Stimulated activated CD4-positive, alpha-beta T cell treated with anti-CD3 and anti-CD28 coated beads, Interleukin-4, amount 100 ng/mL, for 1 hour (primary cell): ENCODE measurements around the gene YIF1B.

ENCODE experiments used
- DNase-seq: peaks from one replicate; pipeline ENCODE4 v3.0.0-alpha.2; 2020

Gene YIF1B

GRCh38 chr19:38304352-38304865, 11.3 kb downstream of the YIF1B start:
- DNase-seq = no peak

- DNase-seq = no peak
Observed at GRCh38 chr19:38303517-38304351, 12.0 kb downstream of the YIF1B start, which contains the start of gene C19orf33. Gene C19orf33, plus strand, starts transcription at chr19:38304251. Its CDS starts 11 bp downstream, at chr19:38304262.

GRCh38 chr19:38298821-38299680, 16.7 kb downstream of the YIF1B start:
- no peak for DNase-seq

- no peak for DNase-seq
Observed at GRCh38 chr19:38294090-38294489, 21.7 kb downstream of the YIF1B start.

- no peak for DNase-seq
Observed at GRCh38 chr19:38293281-38293680, 22.5 kb downstream of the YIF1B start.

GRCh38 chr19:38291855-38292254, 23.9 kb downstream of the YIF1B start:
- DNase-seq = no peak

GRCh38 chr19:38290631-38291147, 25.1 kb downstream of the YIF1B start:
- DNase-seq = no peak

- no peak for DNase-seq
Observed at GRCh38 chr19:38289955-38290354, 25.8 kb downstream of the YIF1B start.

GRCh38 chr19:38288123-38288855, 27.5 kb downstream of the YIF1B start:
- no peak for DNase-seq

GRCh38 chr19:38287604-38288003, 28.1 kb downstream of the YIF1B start:
- no peak for DNase-seq

GRCh38 chr19:38285567-38285966, 30.2 kb downstream of the YIF1B start:
- no peak for DNase-seq

- no peak for DNase-seq
Observed at GRCh38 chr19:38284422-38284821, 31.3 kb downstream of the YIF1B start.

GRCh38 chr19:38283271-38283670, 32.5 kb downstream of the YIF1B start:
- no peak for DNase-seq

- no peak for DNase-seq
Observed at GRCh38 chr19:38281811-38282566, 33.8 kb downstream of the YIF1B start.

- DNase-seq = no peak
Observed at GRCh38 chr19:38280030-38280921, 35.5 kb downstream of the YIF1B start.

- DNase-seq = no peak
Observed at GRCh38 chr19:38278751-38279150, 37.0 kb downstream of the YIF1B start.

- DNase-seq = no peak
Observed at GRCh38 chr19:38277969-38278680, 37.6 kb downstream of the YIF1B start.

- no peak for DNase-seq
Observed at GRCh38 chr19:38277549-38277948, 38.2 kb downstream of the YIF1B start.

- DNase-seq = no peak
Observed at GRCh38 chr19:38276942-38277517, 38.7 kb downstream of the YIF1B start.

- no peak for DNase-seq
Observed at GRCh38 chr19:38274739-38275138, 41.0 kb downstream of the YIF1B start.
